Esophagus squamous epithelium (tissue), 4 donors: ENCODE data around the gene GTF3C1.

Experiments used
- CTCF ChIP-seq, 6 experiments: fragments of 450-650 bp in 4 of 6; fragments of 200-600 bp in 2 of 6; sonication (generic) in 2 of 6; IDR thresholded peaks; one replicate each; pipeline ENCODE4 v1.5.1; 2016 to 2019; ENCODE audit warnings: antibody characterized with exemption in 6 of 6, mild to moderate bottlenecking in 4 of 6, moderate library complexity in 4 of 6
- POLR2A ChIP-seq, 4 donors: fragments of 450-650 bp; IDR thresholded peaks; one replicate each; pipeline ENCODE4 v1.6.1; 2017; ENCODE audit warnings: antibody characterized with exemption in 4 of 4, mild to moderate bottlenecking in 4 of 4, moderate library complexity in 3 of 4

DNA sequence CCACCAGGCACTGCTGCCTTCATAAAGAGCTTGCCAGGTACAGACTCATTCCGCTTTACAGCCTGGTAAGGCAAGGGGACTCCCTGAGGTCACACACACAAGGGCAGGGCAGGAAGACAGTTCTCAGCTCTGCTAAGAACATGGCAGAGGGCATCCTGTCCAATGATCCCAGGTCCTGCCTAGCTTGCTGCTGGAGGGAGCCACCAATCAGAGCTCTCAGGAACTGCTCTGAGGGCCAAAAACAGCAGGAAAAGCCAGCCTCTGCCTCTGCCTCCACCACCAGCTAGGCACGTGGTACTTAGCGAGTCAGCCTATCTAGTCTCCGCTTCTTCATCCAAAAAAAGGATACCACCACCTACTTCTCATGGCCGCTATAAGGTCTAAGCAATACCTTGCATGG, 66.1 kb downstream of the GTF3C1 start:
- TF ChIP-seq CTCF (IDR thresholded peaks at IDR 0.05) (no peak), POLR2A (IDR thresholded peaks at IDR 0.05) (no peak)
